ENCODE data around the gene TENT5C. TPM values are rescaled to one million over a fixed set of nuclear protein-coding genes. Genes with fewer than 3 reads are reported as not detected.

TENT5C gene
- total RNA-seq, 4 donors from 2014 or later, result 0.27 to 2.8 (median 1.3) TPM

GRCh38 chr1:117564227-117565075 is 41.4 kb upstream of the TENT5C start:
- Histone ChIP-seq H3K27ac (no peak overlapping the region), H3K9me3 (no peaks in the 10 kb centered on the region), H3K36me3 (no peaks in the 10 kb centered on the region), H3K4me3 (no peak overlapping the region), H3K27me3 (no peaks in the 10 kb centered on the region), H3K4me1 (no peaks in the 10 kb centered on the region)
- 72 to 73% methylated on average over 3 to 7 of the region's 8 CpGs for WGBS, 2 donors
- intact Hi-C loops (cut with DNase I), result no loop called here
- DNase-seq, result no peak
- TF ChIP-seq CTCF (IDR thresholded peaks at IDR 0.05), result no peak
- no peak for TF ChIP-seq POLR2A (IDR thresholded peaks at IDR 0.05)

- Histone ChIP-seq H3K4me3 (no peak overlapping the region), H3K27me3 (no peaks in the 10 kb centered on the region), H3K4me1 (no peaks in the 10 kb centered on the region), H3K9me3 (no peaks in the 10 kb centered on the region), H3K27ac (no peak overlapping the region), H3K36me3 (no peaks in the 10 kb centered on the region)
- WGBS, 2 donors, result 86 to 87% methylated on average over 4 of the region's 4 CpGs
- TF ChIP-seq POLR2A (IDR thresholded peaks at IDR 0.05) (no peak), CTCF (IDR thresholded peaks at IDR 0.05) (no peak)
- DNase-seq, result no peak
- intact Hi-C loops (cut with DNase I), result no loop called here
Measured at GRCh38 chr1:117565076-117565556, 40.7 kb upstream of the TENT5C start.

GRCh38 chr1:117565745-117566455 is 39.9 kb upstream of the TENT5C start:
- DNase-seq, result no peak
- Histone ChIP-seq H3K4me3 (no peak overlapping the region), H3K27ac (no peak overlapping the region), H3K9me3 (no peaks in the 10 kb centered on the region), H3K27me3 (no peaks in the 10 kb centered on the region), H3K36me3 (no peaks in the 10 kb centered on the region), H3K4me1 (peaks cover 0 to 5% (median 0%) of the 10 kb centered on the region in 3 donors)
- intact Hi-C loops (cut with DNase I), result no loop called here
- TF ChIP-seq CTCF (IDR thresholded peaks at IDR 0.05), result no peak
- WGBS, 2 donors, result 60 to 100% methylated on average over 1 of the region's 8 CpGs

- Histone ChIP-seq H3K27ac (no peak overlapping the region), H3K4me3 (no peak overlapping the region), H3K4me1 (peaks cover 0 to 12% (median 0%) of the 10 kb centered on the region in 3 donors), H3K36me3 (no peaks in the 10 kb centered on the region), H3K9me3 (no peaks in the 10 kb centered on the region), H3K27me3 (no peaks in the 10 kb centered on the region)
- no peak for TF ChIP-seq CTCF (IDR thresholded peaks at IDR 0.05)
- TF ChIP-seq POLR2A (IDR thresholded peaks at IDR 0.05), result no peak
- intact Hi-C loops (cut with DNase I), result no loop called here
- WGBS, 2 donors, result 80 to 89% methylated on average over 3 of the region's 3 CpGs
- no peak for DNase-seq
Measured at GRCh38 chr1:117566556-117566955, 39.3 kb upstream of the TENT5C start.

GRCh38 chr1:117567435-117567834 is 38.4 kb upstream of the TENT5C start:
- intact Hi-C loops (cut with DNase I), result no loop called here
- no peaks in the 10 kb centered on the region for H3K9me3 ChIP-seq
- DNase-seq, result no peak
- no peak overlapping the region for H3K27ac ChIP-seq
- H3K36me3 ChIP-seq, result no peaks in the 10 kb centered on the region
- H3K4me3 ChIP-seq, result no peak overlapping the region
- TF ChIP-seq CTCF (IDR thresholded peaks at IDR 0.05) (no peak), POLR2A (IDR thresholded peaks at IDR 0.05) (no peak)
- H3K4me1 ChIP-seq, result peaks cover 0 to 15% (median 0%) of the 10 kb centered on the region in 3 donors
- no peaks in the 10 kb centered on the region for H3K27me3 ChIP-seq
- WGBS, 2 donors, result 90 to 100% methylated on average over 5 to 10 of the region's 10 CpGs
